Trophoblast cell (in vitro differentiated cells and primary cell): Measurements from ENCODE around the gene MAPKAPK2.

ENCODE experiments used
- DNase-seq, 2 donors: peaks; one replicate each; pipeline ENCODE4 v3.0.0-alpha.2; 2016
- H2AFZ ChIP-seq: 2 replicates; pipeline ENCODE4 v1.6.1; 2013; ENCODE audit warnings: low read length, moderate library complexity, mild to moderate bottlenecking; ENCODE audit not compliant: insufficient read depth, poor library complexity
- H2AK5ac ChIP-seq: 2 replicates; pipeline ENCODE4 v1.6.1; 2013; ENCODE audit warnings: mild to moderate bottlenecking, low read length
- H2BK120ac ChIP-seq: 2 replicates; pipeline ENCODE4 v1.6.1; 2013; ENCODE audit warnings: low read length, mild to moderate bottlenecking, moderate library complexity; ENCODE audit not compliant: insufficient read depth, poor library complexity
- H2BK12ac ChIP-seq: 2 replicates; pipeline ENCODE4 v1.6.1; 2013; ENCODE audit warnings: mild to moderate bottlenecking, low read length, moderate library complexity
- H2BK5ac ChIP-seq: 2 replicates; pipeline ENCODE4 v1.6.1; 2013; ENCODE audit warnings: low read length, low read depth, moderate library complexity, mild to moderate bottlenecking; ENCODE audit not compliant: poor library complexity
- H3K14ac ChIP-seq: 2 replicates; pipeline ENCODE4 v1.6.1; 2013; ENCODE audit warnings: mild to moderate bottlenecking, low read length
- H3K18ac ChIP-seq: 2 replicates; pipeline ENCODE4 v1.6.1; 2013; ENCODE audit warnings: mild to moderate bottlenecking, low read length
- H3K23ac ChIP-seq: 2 replicates; pipeline ENCODE4 v1.6.1; 2013; ENCODE audit warnings: low read length
- H3K27ac ChIP-seq: 2 replicates; pipeline ENCODE4 v1.5.1; 2013; ENCODE audit warnings: low read depth, mild to moderate bottlenecking, inconsistent platforms, low read length, moderate library complexity
- H3K27me3 ChIP-seq: 2 replicates; pipeline ENCODE4 v1.6.1; 2013; ENCODE audit warnings: inconsistent platforms, mild to moderate bottlenecking, low read length, moderate library complexity; ENCODE audit not compliant: insufficient read depth
- H3K36me3 ChIP-seq, 2 experiments: 1 replicate in 1 of 2; 2 replicates in 1 of 2; pipeline ENCODE4 v1.6.1; 2013; ENCODE audit warnings: low read length in 2 of 2, mild to moderate bottlenecking in 2 of 2, moderate library complexity in 1 of 2; ENCODE audit not compliant: insufficient read depth in 2 of 2, control insufficient read depth in 1 of 2
- H3K4ac ChIP-seq: 2 replicates; pipeline ENCODE4 v1.6.1; 2013; ENCODE audit warnings: low read depth, mild to moderate bottlenecking, low read length, moderate library complexity
- H3K4me1 ChIP-seq, 2 experiments: 1 replicate in 1 of 2; 2 replicates in 1 of 2; pipeline ENCODE4 v1.6.1; 2013; ENCODE audit warnings: low read length in 2 of 2, mild to moderate bottlenecking in 2 of 2, moderate library complexity in 1 of 2; ENCODE audit not compliant: insufficient read depth in 2 of 2, control insufficient read depth in 1 of 2
- H3K4me2 ChIP-seq: 2 replicates; pipeline ENCODE4 v1.6.1; 2013; ENCODE audit warnings: inconsistent platforms, mild to moderate bottlenecking, low read length, moderate library complexity
- H3K4me3 ChIP-seq: 2 replicates; pipeline ENCODE4 v1.5.1; 2013; ENCODE audit warnings: mild to moderate bottlenecking, low read depth, low read length, inconsistent platforms
- H3K79me1 ChIP-seq: one replicate; pipeline ENCODE4 v1.6.1; 2013; ENCODE audit warnings: low read length
- H3K79me2 ChIP-seq: 2 replicates; pipeline ENCODE4 v1.6.1; 2013; ENCODE audit warnings: low read length, mild to moderate bottlenecking; ENCODE audit not compliant: control insufficient read depth, insufficient read depth, poor library complexity
- H3K9ac ChIP-seq: 2 replicates; pipeline ENCODE4 v1.6.1; 2013; ENCODE audit warnings: mild to moderate bottlenecking, low read length
- H3K9me3 ChIP-seq: 2 replicates; pipeline ENCODE4 v1.6.1; 2013; ENCODE audit warnings: low read depth, mild to moderate bottlenecking, control low read depth, inconsistent platforms, low read length; ENCODE audit not compliant: insufficient read depth
- H4K12ac ChIP-seq: 2 replicates; pipeline ENCODE4 v1.6.1; 2013; ENCODE audit warnings: low read depth, mild to moderate bottlenecking, low read length, moderate library complexity
- H4K8ac ChIP-seq: 2 replicates; pipeline ENCODE4 v1.6.1; 2013; ENCODE audit warnings: low read depth, mild to moderate bottlenecking, low read length, moderate library complexity
- H4K91ac ChIP-seq: one replicate; pipeline ENCODE4 v1.6.1; 2013; ENCODE audit warnings: low read depth, mild to moderate bottlenecking, low read length, moderate library complexity
- WGBS: extraction: QIAGEN DNeasy Blood & Tissue Kit; methylation state at CpG from one replicate; pipeline ENCODE4 v1.1.7; 2013; ENCODE audit warnings: missing lambda C conversion rate; ENCODE audit not compliant: insufficient read length, insufficient coverage; ENCODE audit errors: extremely low coverage; 5-methylcytosine and 5-hydroxymethylcytosine counted together

The MAPKAPK2 gene

DNA sequence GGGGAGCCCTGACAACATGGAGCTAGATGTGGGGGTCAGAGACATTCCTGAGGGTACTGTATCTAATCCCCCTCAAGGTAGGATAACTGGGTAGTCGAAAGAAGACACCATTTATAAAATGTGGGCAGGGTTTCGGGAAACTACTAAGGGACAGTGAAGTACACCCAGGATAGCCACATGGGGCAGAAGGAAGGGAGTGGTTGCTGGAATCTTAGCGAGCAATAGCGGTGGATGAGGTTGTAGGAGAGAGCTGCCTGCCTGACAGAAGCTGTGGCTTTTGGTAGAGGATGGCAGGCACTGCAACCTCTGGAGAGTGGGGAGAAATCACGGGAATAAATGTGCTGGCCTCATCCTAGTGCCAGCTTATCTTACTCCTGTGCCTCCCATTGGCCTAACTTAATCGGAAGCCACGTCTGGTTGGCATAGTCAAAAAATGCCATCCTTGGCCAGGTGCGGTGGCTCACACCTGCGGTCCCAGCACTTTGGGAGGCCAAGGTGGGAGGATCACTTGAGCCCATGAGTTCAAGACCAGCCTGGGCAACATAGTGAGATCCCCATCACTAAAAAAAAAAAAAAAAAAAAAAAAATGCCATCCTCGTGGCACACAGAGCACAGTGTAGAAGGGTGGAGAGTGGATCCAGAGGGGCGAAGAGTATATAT is 23.4 kb upstream of the MAPKAPK2 start:
- Histone ChIP-seq H3K4ac (no peak overlapping the region), H4K8ac (no peak overlapping the region), H2BK120ac (no peak overlapping the region), H2BK12ac (no peak overlapping the region), H3K18ac (no peak overlapping the region), H3K9ac (no peak overlapping the region), H4K91ac (no peak overlapping the region), H4K12ac (no peak overlapping the region), H3K9me3 (peaks cover 1% of the 10 kb centered on the region), H3K27me3 (peaks cover 5% of the 10 kb centered on the region), H2BK5ac (no peak overlapping the region), H2AK5ac (no peak overlapping the region), H2AFZ (no peak overlapping the region), H3K27ac (no peak overlapping the region), H3K79me2 (no peaks in the 10 kb centered on the region), H3K4me1 (no peaks in the 10 kb centered on the region), H3K79me1 (no peaks in the 10 kb centered on the region), H3K36me3 (no peaks in the 10 kb centered on the region), H3K14ac (no peak overlapping the region), H3K4me3 (no peak overlapping the region), H3K23ac (no peak overlapping the region), H3K4me2 (no peak overlapping the region)
- no peak for DNase-seq
- WGBS, result no CpG with 5 or more reads among the region's 11 CpGs

DNA sequence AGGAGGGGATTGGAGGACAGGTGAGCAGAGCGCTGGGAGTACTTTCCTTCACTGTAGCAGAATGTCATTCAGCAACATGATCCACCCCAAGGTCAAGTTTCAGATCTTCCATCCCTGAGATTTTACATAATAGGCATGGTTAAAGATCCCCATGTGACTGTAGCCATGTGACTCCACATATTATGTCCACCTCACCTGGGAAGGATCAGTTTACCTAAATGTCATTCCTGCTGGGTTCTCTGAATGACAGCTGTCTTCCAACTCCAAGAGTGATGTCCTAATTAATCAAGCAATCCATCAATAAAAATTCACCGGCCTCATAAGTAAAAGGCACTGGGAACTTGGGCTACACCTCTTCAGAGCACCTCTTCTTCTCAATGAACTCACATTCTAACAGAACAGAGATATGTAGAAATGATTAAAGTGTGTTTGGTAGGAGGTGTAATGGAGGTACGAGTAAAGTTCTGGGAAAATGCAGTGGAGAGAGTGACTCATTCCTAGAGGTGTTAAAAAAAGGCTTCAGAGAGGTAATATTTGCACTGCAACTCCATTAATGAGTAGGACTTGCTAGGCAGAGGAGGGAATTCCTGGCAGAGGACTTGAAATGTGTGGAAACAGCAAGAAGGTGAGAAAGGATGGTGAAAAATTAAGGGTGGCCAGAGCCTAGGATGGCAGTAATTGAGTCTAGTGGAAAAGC is 22.2 kb upstream of the MAPKAPK2 start:
- no peak overlapping the region for H2AFZ ChIP-seq
- H4K12ac ChIP-seq, result no peak overlapping the region
- H4K8ac ChIP-seq, result no peak overlapping the region
- 100% methylated on average over 1 of the region's 3 CpGs for WGBS
- no peak overlapping the region for H3K4ac ChIP-seq
- no peak overlapping the region for H2AK5ac ChIP-seq
- H4K91ac ChIP-seq, result no peak overlapping the region
- H2BK12ac ChIP-seq, result no peak overlapping the region
- no peaks in the 10 kb centered on the region for H3K79me1 ChIP-seq
- H2BK5ac ChIP-seq, result no peak overlapping the region
- no peak overlapping the region for H3K4me3 ChIP-seq
- peaks cover 5% of the 10 kb centered on the region for H3K27me3 ChIP-seq
- H3K23ac ChIP-seq, result peak overlapping the region; percentile 31
- no peaks in the 10 kb centered on the region for H3K4me1 ChIP-seq
- no peak overlapping the region for H2BK120ac ChIP-seq
- H3K36me3 ChIP-seq, result no peaks in the 10 kb centered on the region
- no peak overlapping the region for H3K18ac ChIP-seq
- no peak overlapping the region for H3K14ac ChIP-seq
- H3K9ac ChIP-seq, result peak overlapping the region; percentile 46
- no peak overlapping the region for H3K27ac ChIP-seq
- DNase-seq, result no peak
- no peaks in the 10 kb centered on the region for H3K79me2 ChIP-seq
- no peak overlapping the region for H3K4me2 ChIP-seq
- H3K9me3 ChIP-seq, result peaks cover 1% of the 10 kb centered on the region

DNA sequence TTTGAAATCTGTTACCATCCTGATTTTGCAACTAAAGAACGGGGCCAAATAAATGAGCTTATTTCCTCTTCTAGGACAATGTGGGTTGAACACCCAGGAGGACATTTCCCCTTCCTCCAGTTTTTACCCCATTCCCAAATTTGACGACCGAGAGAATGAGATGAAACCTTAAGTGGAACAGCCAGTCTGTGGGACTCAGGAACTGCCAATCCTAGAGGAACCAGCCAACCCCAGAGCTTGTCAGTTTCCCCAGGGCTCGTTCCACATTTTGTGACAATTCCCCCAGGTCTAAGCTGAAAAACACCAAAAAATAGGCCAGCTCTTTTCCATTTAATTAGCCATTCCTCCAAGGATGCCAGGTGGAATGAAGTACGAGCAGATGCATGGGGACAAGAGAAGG is 21.3 kb upstream of the MAPKAPK2 start:
- Histone ChIP-seq H3K27me3 (peaks cover 5% of the 10 kb centered on the region), H3K14ac (no peak overlapping the region), H3K4me1 (no peaks in the 10 kb centered on the region), H3K79me2 (no peaks in the 10 kb centered on the region), H2AK5ac (no peak overlapping the region), H2BK120ac (no peak overlapping the region), H3K4ac (no peak overlapping the region), H3K36me3 (no peaks in the 10 kb centered on the region), H4K8ac (no peak overlapping the region), H4K91ac (no peak overlapping the region), H4K12ac (no peak overlapping the region), H3K18ac (no peak overlapping the region), H3K23ac (no peak overlapping the region), H3K9me3 (peaks cover 1% of the 10 kb centered on the region), H2BK12ac (no peak overlapping the region), H3K79me1 (no peaks in the 10 kb centered on the region), H3K4me3 (no peak overlapping the region), H3K27ac (no peak overlapping the region), H2BK5ac (no peak overlapping the region), H2AFZ (no peak overlapping the region), H3K4me2 (no peak overlapping the region), H3K9ac (no peak overlapping the region)
- DNase-seq, result no peak
- no CpG with 5 or more reads among the region's 5 CpGs for WGBS

DNA sequence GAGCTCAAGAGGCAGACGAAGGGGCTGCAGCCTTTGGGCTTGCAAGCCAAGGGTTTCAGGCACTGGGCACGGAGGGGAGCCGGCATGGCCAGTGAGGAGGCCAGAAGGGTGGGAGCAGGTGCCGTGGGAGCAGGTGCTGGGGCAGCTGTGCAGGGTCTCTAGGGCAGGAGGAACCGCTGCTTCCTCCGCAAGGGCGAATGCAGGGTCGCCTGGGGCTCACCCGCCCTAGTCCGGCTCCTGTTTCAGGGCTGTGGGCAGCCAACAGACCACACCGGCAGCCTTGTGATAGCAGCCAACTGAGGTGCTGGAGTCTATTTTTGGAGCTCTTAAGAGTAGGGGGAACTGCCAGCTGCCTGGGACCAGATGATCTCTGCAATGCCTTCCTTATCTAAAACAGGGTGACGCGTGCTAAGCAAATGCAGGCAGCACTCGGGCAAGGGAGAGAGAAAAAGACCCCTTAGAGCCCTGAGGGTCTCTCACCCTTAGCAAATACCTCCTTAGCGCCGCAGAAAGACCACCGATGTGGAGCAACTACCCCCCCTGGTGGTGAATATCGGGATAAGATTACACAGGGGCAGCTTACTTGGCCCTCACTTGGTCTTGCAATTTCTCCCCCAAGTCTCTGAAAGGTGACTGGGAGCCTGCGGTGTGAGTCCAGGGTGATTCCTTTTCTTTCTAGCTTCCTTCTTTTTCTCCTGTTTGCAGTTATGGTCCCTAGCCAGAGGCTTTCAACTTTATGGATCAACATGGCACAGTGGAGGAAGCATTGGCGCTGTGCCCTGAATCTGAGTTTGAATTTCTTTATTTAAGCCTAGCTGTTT is 20.7 kb upstream of the MAPKAPK2 start:
- H3K27me3 ChIP-seq, result peaks cover 5% of the 10 kb centered on the region
- no peaks in the 10 kb centered on the region for H3K79me1 ChIP-seq
- no peak overlapping the region for H3K4ac ChIP-seq
- H3K23ac ChIP-seq, result no peak overlapping the region
- no peak overlapping the region for H3K4me2 ChIP-seq
- H4K8ac ChIP-seq, result no peak overlapping the region
- H2AK5ac ChIP-seq, result no peak overlapping the region
- no peak overlapping the region for H2BK120ac ChIP-seq
- no peak overlapping the region for H3K4me3 ChIP-seq
- H3K4me1 ChIP-seq, result no peaks in the 10 kb centered on the region
- H3K9me3 ChIP-seq, result peaks cover 1% of the 10 kb centered on the region
- no peaks in the 10 kb centered on the region for H3K79me2 ChIP-seq
- no peak overlapping the region for H3K27ac ChIP-seq
- H3K14ac ChIP-seq, result no peak overlapping the region
- DNase-seq, result peak; percentile 54 to 75
- no peak overlapping the region for H3K18ac ChIP-seq
- no peaks in the 10 kb centered on the region for H3K36me3 ChIP-seq
- H4K12ac ChIP-seq, result no peak overlapping the region
- H3K9ac ChIP-seq, result no peak overlapping the region
- H2BK5ac ChIP-seq, result no peak overlapping the region
- no peak overlapping the region for H4K91ac ChIP-seq
- H2BK12ac ChIP-seq, result no peak overlapping the region
- no CpG with 5 or more reads among the region's 20 CpGs for WGBS
- no peak overlapping the region for H2AFZ ChIP-seq
